Measurements from ENCODE around the gene RANBP9. TPM values are rescaled to one million over a fixed set of nuclear protein-coding genes. Genes with fewer than 3 reads are reported as not detected.
A peak's percentile ranks its signal among the peaks of the same experiment; 100 is the strongest.

Gene RANBP9
- total and polyA plus RNA-seq, 9 of the 15 experiments (the other 6 are each of a cell fraction or from before 2014, with no cell fraction given): 27.5 to 130 (median 61.5) TPM

GRCh38 chr6:13678255-13678983 is 33.2 kb downstream of the RANBP9 start:
- Histone ChIP-seq H2AFZ (ENCODE audit: low read depth, low read length) (0 out of 2 replicates have a peak overlapping the region, but pooled peaks have one; percentile 1), H3K4me1 (replicated peaks in 1 of 2; ENCODE audit: control insufficient read depth in 2 of 2, insufficient read depth in 2 of 2, low read length in 2 of 2) (peaks cover 13 to 28% of the 10 kb centered on the region in 2 experiments), H4K20me1 (replicated peaks; ENCODE audit: control insufficient read depth, insufficient read depth, low read length) (no peaks in the 10 kb centered on the region), H3K79me2 (ENCODE audit: control insufficient read depth, insufficient read depth, low read length) (peaks cover 100% of the 10 kb centered on the region), H3K9me1 (ENCODE audit: control insufficient read depth, insufficient read depth, low read length) (no peaks in the 10 kb centered on the region), H3K36me3 (ENCODE audit: control insufficient read depth, insufficient read depth, low read length) (peaks cover 20% of the 10 kb centered on the region; the same call in 2 of the 3 replicates), H3K4me3 (peak overlapping the region; percentile 42), H3K9me3 (replicated peaks; ENCODE audit: control insufficient read depth, insufficient read depth, low read depth, low read length) (peaks cover 4% of the 10 kb centered on the region; the same call in 1 of the 2 replicates), H3K27ac (ENCODE audit: extremely low read depth, low read depth, low read length) (peak overlapping the region; percentile 81), H3K9ac (ENCODE audit: insufficient read depth in 1 of 2, low read depth in 2 of 2, low read length in 2 of 2) (peak overlapping the region; percentile 81 to 84), H3K4me2 (ENCODE audit: insufficient read depth, low read length) (peak overlapping the region; percentile 76), H3K27me3 (ENCODE audit: control insufficient read depth in 2 of 2, insufficient read depth in 2 of 2, low read length in 2 of 2) (no peaks in the 10 kb centered on the region)
- in situ Hi-C loops (cut with MboI) (no loop called here), intact Hi-C loops (cut with micrococcal nuclease) (loop anchor here (2.0 to 5.0 kb wide), 2 partner anchors 32 to 61 kb away; partner anchors contain the start of genes NOL7 and RANBP9)
- ChIA-PET POLR2A (interaction anchor here (0.6 to 1.5 kb wide), 9 partner anchors 9 to 104 kb away, joined by 3 to 5 read pairs (median 3); partner anchors contain the start of genes NOL7 and SIRT5), CTCF (ENCODE audit: low intra/inter-chr PET ratio) (no interaction called here)
- DNase-seq (ENCODE audit: extremely low read depth in 1 of 4, low spot score in 3 of 4) (peak; percentile 78 to 96 (median 88)), ATAC-seq (peak; percentile 75), FAIRE-seq (peak; percentile 93)
- TSS peak; percentile 87 for BruUV-seq (replicated peaks)
- WGBS (ENCODE audit: insufficient coverage, low coverage, missing lambda C conversion rate): 0% methylated on average over 4 of the region's 4 CpGs
- TF ChIP-seq GABPB1 (CRISPR knock-in tag; IDR thresholded peaks at IDR 0.05): 0 out of 2 replicates have a peak, but pooled peaks have one; percentile 20
- TF ChIP-seq ADNP (tag; IDR thresholded peaks at IDR 0.05): no peak; the same call in 1 of the 2 replicates
- TF ChIP-seq HMGN3 (IDR thresholded peaks at IDR 0.05; ENCODE audit: borderline replicate concordance, extremely low read depth, insufficient read length, low read depth, low read length): no peak
- no peak for TF ChIP-seq DEAF1 (CRISPR knock-in tag; IDR thresholded peaks at IDR 0.05)
- no peak for TF ChIP-seq TRIM25 (IDR thresholded peaks at IDR 0.05; ENCODE audit: borderline replicate concordance)
- TF ChIP-seq ZNF785 (CRISPR knock-in tag; IDR thresholded peaks at IDR 0.05): no peak
- TF ChIP-seq CBX5 (IDR thresholded peaks at IDR 0.05; ENCODE audit: borderline replicate concordance, low read depth): no peak
- no peak for TF ChIP-seq ILF3 (IDR thresholded peaks at IDR 0.05; ENCODE audit: borderline replicate concordance)
- TF ChIP-seq CREM (IDR thresholded peaks at IDR 0.05; ENCODE audit: low read depth): peak; percentile 71
- no peak for TF ChIP-seq KLF10 (CRISPR knock-in tag; IDR thresholded peaks at IDR 0.05)
- TF ChIP-seq UBTF (IDR thresholded peaks at IDR 0.05; ENCODE audit: borderline replicate concordance in 1 of 2, low read depth in 2 of 2, low read length in 2 of 2): 0 out of 4 replicates have a peak, but pooled peaks of 1 of the 2 experiments have one; percentile 43
- no peak for TF ChIP-seq GABPB2 (CRISPR knock-in tag; conservative IDR thresholded peaks at IDR 0.05)

All from K562 (cell line).